SK-N-SH treated with all-trans-retinoic acid at 6 μM for 48 hours (cell line): ENCODE results near the gene ATP8A2.

ENCODE experiments used
- ARNTL ChIP-seq: fragments of 450-650 bp; formaldehyde crosslinking; IDR thresholded peaks from 2 replicates; pipeline ENCODE4 v1.5.0; 2020; ENCODE audit warnings: low read depth, mild to moderate bottlenecking, moderate library complexity, borderline replicate concordance
- CREB5 ChIP-seq: fragments of 250-450 bp; sonication (Bioruptor Pico); IDR thresholded peaks from 2 replicates; pipeline ENCODE4 v1.5.1; 2020; ENCODE audit warnings: low read depth, mild to moderate bottlenecking, moderate library complexity
- CSDC2 ChIP-seq: fragments of 250-450 bp; sonication (Bioruptor Pico); IDR thresholded peaks from 2 replicates; pipeline ENCODE4 v1.5.0; 2020; ENCODE audit warnings: mild to moderate bottlenecking, moderate library complexity
- GLIS3 ChIP-seq: fragments of 250-450 bp; sonication (Bioruptor Pico); IDR thresholded peaks from 2 replicates; pipeline ENCODE4 v1.5.0; 2020; ENCODE audit warnings: mild to moderate bottlenecking, moderate library complexity
- ISL1 ChIP-seq: fragments of 250-450 bp; sonication (Bioruptor Pico); IDR thresholded peaks from 2 replicates; pipeline ENCODE4 v2.1.2; 2022; ENCODE audit warnings: mild to moderate bottlenecking, moderate library complexity
- POU6F1 ChIP-seq: fragments of 250-450 bp; sonication (Bioruptor Pico); IDR thresholded peaks from 2 replicates; pipeline ENCODE4 v1.8.0; 2021; ENCODE audit warnings: low read depth, mild to moderate bottlenecking, moderate library complexity, borderline replicate concordance
- RARB ChIP-seq: fragments of 250-450 bp; sonication (Bioruptor Pico); IDR thresholded peaks from 2 replicates; pipeline ENCODE4 v1.8.0; 2021; ENCODE audit warnings: mild to moderate bottlenecking, moderate library complexity
- SNAI2 ChIP-seq: fragments of 250-450 bp; sonication (Bioruptor Pico); IDR thresholded peaks from 2 replicates; pipeline ENCODE4 v1.5.0; 2020; ENCODE audit warnings: mild to moderate bottlenecking, moderate library complexity
- ZC3H10 ChIP-seq: fragments of 250-450 bp; sonication (Bioruptor Pico); IDR thresholded peaks from 2 replicates; pipeline ENCODE4 v1.5.1; 2021; ENCODE audit warnings: mild to moderate bottlenecking, moderate library complexity
- ZFP3 ChIP-seq: fragments of 250-450 bp; sonication (Bioruptor Pico); IDR thresholded peaks from 2 replicates; pipeline ENCODE4 v1.5.0; 2020; ENCODE audit warnings: mild to moderate bottlenecking, moderate library complexity
- ZFP30 ChIP-seq: fragments of 450-650 bp; formaldehyde crosslinking; IDR thresholded peaks from 2 replicates; pipeline ENCODE4 v1.5.0; 2022; ENCODE audit warnings: mild to moderate bottlenecking, moderate library complexity
- ZNF8 ChIP-seq: fragments of 450-650 bp; formaldehyde crosslinking; IDR thresholded peaks from 2 replicates; pipeline ENCODE4 v1.5.0; 2020; ENCODE audit warnings: mild to moderate bottlenecking, moderate library complexity
- TF ChIP-seq, protein P1 (sequence below): fragments of 250-450 bp; sonication (Bioruptor Pico); IDR thresholded peaks from 2 replicates; pipeline ENCODE4 v1.8.0; 2020; ENCODE audit warnings: mild to moderate bottlenecking, moderate library complexity, borderline replicate concordance

DNA sequence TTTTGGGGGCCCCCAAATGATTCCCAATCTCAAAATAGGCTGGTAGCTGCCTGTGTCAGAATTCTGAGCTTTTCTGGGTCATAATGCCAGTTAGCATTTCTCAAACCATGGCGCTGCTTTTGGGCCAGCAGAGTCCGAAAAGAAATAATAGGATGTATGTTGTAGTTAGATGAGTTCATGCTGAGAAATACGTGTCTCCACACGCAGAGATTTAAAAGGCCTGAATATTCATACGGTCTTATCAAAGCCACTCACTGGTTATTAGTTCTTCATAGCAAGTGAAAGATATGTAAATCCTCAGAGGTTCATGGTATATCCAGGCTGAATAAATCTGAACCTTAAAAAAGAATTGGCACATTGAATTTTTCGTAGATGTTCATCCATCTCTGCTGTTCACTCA, 555.6 kb downstream of the ATP8A2 start:
- TF ChIP-seq ZFP3 (no peak), ZC3H10 (CRISPR knock-in tag) (no peak), ARNTL (CRISPR knock-in tag) (no peak), RARB (CRISPR knock-in tag) (no peak), CREB5 (CRISPR knock-in tag) (no peak), POU6F1 (CRISPR knock-in tag) (no peak), CSDC2 (CRISPR knock-in tag) (no peak), SNAI2 (CRISPR knock-in tag) (no peak), GLIS3 (no peak), ZFP30 (CRISPR knock-in tag) (no peak), ISL1 (CRISPR knock-in tag) (no peak), ZNF8 (CRISPR knock-in tag) (no peak)
- TF ChIP-seq, protein P1, sequence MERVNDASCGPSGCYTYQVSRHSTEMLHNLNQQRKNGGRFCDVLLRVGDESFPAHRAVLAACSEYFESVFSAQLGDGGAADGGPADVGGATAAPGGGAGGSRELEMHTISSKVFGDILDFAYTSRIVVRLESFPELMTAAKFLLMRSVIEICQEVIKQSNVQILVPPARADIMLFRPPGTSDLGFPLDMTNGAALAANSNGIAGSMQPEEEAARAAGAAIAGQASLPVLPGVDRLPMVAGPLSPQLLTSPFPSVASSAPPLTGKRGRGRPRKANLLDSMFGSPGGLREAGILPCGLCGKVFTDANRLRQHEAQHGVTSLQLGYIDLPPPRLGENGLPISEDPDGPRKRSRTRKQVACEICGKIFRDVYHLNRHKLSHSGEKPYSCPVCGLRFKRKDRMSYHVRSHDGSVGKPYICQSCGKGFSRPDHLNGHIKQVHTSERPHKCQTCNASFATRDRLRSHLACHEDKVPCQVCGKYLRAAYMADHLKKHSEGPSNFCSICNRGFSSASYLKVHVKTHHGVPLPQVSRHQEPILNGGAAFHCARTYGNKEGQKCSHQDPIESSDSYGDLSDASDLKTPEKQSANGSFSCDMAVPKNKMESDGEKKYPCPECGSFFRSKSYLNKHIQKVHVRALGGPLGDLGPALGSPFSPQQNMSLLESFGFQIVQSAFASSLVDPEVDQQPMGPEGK, result no peak
